WTC11 (cell line): ENCODE data around the gene C3orf22.

Experiments used
- NFYB ChIP-seq: sonication (generic); formaldehyde crosslinking; conservative IDR thresholded peaks from 2 replicates; pipeline ENCODE4 v1.8.0; 2022; ENCODE audit warnings: low read depth, missing genetic modification reagents
- RELA ChIP-seq: sonication (generic); formaldehyde crosslinking; IDR thresholded peaks from 2 replicates; pipeline ENCODE4 v1.8.1; 2022; ENCODE audit warnings: missing genetic modification reagents, mild to moderate bottlenecking, borderline replicate concordance
- SP1 ChIP-seq: sonication (generic); formaldehyde crosslinking; conservative IDR thresholded peaks from 2 replicates; pipeline ENCODE4 v1.8.1; 2022; ENCODE audit warnings: missing genetic modification reagents
- TEAD4 ChIP-seq: sonication (generic); formaldehyde crosslinking; IDR thresholded peaks from 2 replicates; pipeline ENCODE4 v1.8.0; 2022; ENCODE audit warnings: mild to moderate bottlenecking, missing genetic modification reagents
- TF ChIP-seq, protein P1 (sequence below): fragments of 200-600 bp; IDR thresholded peaks from 2 replicates; pipeline ENCODE4 v1.8.0; 2022; ENCODE audit warnings: antibody characterized with exemption

DNA sequence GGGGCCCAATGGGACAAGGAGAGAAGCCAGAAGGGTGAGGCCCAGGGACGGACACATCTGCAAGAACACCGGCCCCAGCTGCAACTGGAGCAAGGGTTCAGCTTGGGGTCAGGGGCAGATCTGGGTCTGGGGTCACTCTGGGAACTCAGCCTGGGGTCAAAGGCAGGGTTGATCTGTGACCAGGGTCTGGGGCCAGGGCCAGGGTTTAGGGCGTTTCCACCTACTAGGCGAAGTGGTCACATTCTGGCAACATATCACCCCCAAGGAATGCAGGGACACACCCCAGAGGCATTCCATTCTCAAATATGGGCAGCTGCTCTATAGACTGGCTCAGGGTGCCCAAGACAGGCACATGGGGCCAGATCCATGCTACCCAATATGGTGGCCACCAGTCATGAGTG is 50.2 kb downstream of the C3orf22 start:
- TF ChIP-seq, protein P1, sequence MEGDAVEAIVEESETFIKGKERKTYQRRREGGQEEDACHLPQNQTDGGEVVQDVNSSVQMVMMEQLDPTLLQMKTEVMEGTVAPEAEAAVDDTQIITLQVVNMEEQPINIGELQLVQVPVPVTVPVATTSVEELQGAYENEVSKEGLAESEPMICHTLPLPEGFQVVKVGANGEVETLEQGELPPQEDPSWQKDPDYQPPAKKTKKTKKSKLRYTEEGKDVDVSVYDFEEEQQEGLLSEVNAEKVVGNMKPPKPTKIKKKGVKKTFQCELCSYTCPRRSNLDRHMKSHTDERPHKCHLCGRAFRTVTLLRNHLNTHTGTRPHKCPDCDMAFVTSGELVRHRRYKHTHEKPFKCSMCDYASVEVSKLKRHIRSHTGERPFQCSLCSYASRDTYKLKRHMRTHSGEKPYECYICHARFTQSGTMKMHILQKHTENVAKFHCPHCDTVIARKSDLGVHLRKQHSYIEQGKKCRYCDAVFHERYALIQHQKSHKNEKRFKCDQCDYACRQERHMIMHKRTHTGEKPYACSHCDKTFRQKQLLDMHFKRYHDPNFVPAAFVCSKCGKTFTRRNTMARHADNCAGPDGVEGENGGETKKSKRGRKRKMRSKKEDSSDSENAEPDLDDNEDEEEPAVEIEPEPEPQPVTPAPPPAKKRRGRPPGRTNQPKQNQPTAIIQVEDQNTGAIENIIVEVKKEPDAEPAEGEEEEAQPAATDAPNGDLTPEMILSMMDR: no peak
- TF ChIP-seq TEAD4 (CRISPR knock-in tag) (no peak), NFYB (CRISPR knock-in tag) (no peak), RELA (no peak), SP1 (CRISPR knock-in tag) (no peak)
